ENCODE data around the gene SLC38A3.

The SLC38A3 gene

GRCh38 chr3:50158530-50159146, 46.4 kb upstream of the SLC38A3 start:
- no peak for DNase-seq
- TF ChIP-seq CTCF (IDR thresholded peaks at IDR 0.05; ENCODE audit: low read depth, low read length, missing control alignments), result peak; percentile 9
- Histone ChIP-seq H3K27me3 (replicated peaks) (peaks cover 8% of the 10 kb centered on the region), H3K27ac (no peak overlapping the region), H3K36me3 (replicated peaks) (no peaks in the 10 kb centered on the region), H3K4me3 (ENCODE audit: low read depth, low read length) (no peak overlapping the region)
- in situ Hi-C loops (cut with HindIII; ENCODE audit: low pct_ligation_motif_present, low sequenced_read_pairs), result no loop called here

- H3K27ac ChIP-seq, result no peak overlapping the region
- no peak for TF ChIP-seq CTCF (IDR thresholded peaks at IDR 0.05; ENCODE audit: low read depth, low read length, missing control alignments)
- DNase-seq, result no peak
- H3K4me3 ChIP-seq (ENCODE audit: low read depth, low read length), result no peak overlapping the region
- in situ Hi-C loops (cut with HindIII; ENCODE audit: low pct_ligation_motif_present, low sequenced_read_pairs), result no loop called here
- H3K36me3 ChIP-seq (replicated peaks), result no peaks in the 10 kb centered on the region
- peaks cover 1% of the 10 kb centered on the region for H3K27me3 ChIP-seq (replicated peaks)
These were observed 44.5 kb upstream of the SLC38A3 start for GRCh38 chr3:50160561-50160983.

- Histone ChIP-seq H3K36me3 (replicated peaks) (no peaks in the 10 kb centered on the region), H3K27me3 (replicated peaks) (no peaks in the 10 kb centered on the region), H3K4me3 (ENCODE audit: low read depth, low read length) (no peak overlapping the region), H3K27ac (no peak overlapping the region)
- TF ChIP-seq CTCF (IDR thresholded peaks at IDR 0.05; ENCODE audit: low read depth, low read length, missing control alignments), result no peak
- in situ Hi-C loops (cut with HindIII; ENCODE audit: low pct_ligation_motif_present, low sequenced_read_pairs), result no loop called here
- DNase-seq, result no peak
These were observed 43.8 kb upstream of the SLC38A3 start for GRCh38 chr3:50161320-50161719.

- TF ChIP-seq CTCF (IDR thresholded peaks at IDR 0.05; ENCODE audit: low read depth, low read length, missing control alignments), result no peak
- Histone ChIP-seq H3K27ac (no peak overlapping the region), H3K36me3 (replicated peaks) (no peaks in the 10 kb centered on the region), H3K27me3 (replicated peaks) (no peaks in the 10 kb centered on the region), H3K4me3 (ENCODE audit: low read depth, low read length) (no peak overlapping the region)
- no peak for DNase-seq
- in situ Hi-C loops (cut with HindIII; ENCODE audit: low pct_ligation_motif_present, low sequenced_read_pairs), result no loop called here
These were observed 42.8 kb upstream of the SLC38A3 start for GRCh38 chr3:50162034-50162883.

- no peak overlapping the region for H3K4me3 ChIP-seq (ENCODE audit: low read depth, low read length)
- DNase-seq, result peak; percentile 61
- H3K36me3 ChIP-seq (replicated peaks), result no peaks in the 10 kb centered on the region
- no peaks in the 10 kb centered on the region for H3K27me3 ChIP-seq (replicated peaks)
- no peak for TF ChIP-seq CTCF (IDR thresholded peaks at IDR 0.05; ENCODE audit: low read depth, low read length, missing control alignments)
- no peak overlapping the region for H3K27ac ChIP-seq
- in situ Hi-C loops (cut with HindIII; ENCODE audit: low pct_ligation_motif_present, low sequenced_read_pairs), result no loop called here
These were observed 41.3 kb upstream of the SLC38A3 start for GRCh38 chr3:50163572-50164455.
